GM12892 (cell line): Measurements from ENCODE around the gene B3GNT5.

Experiments
- POLR2A ChIP-seq: IDR thresholded peaks from 2 replicates; pipeline ENCODE4 v1.6.1; 2011; ENCODE audit warnings: low read depth, low read length, control low read depth
- POLR2AphosphoS5 ChIP-seq: IDR thresholded peaks from 2 replicates; pipeline ENCODE4 v1.6.1; 2011; ENCODE audit warnings: low read depth, low read length, control low read depth
- TAF1 ChIP-seq: IDR thresholded peaks from 2 replicates; pipeline ENCODE4 v1.6.1; 2011; ENCODE audit warnings: low read depth, mild to moderate bottlenecking, control low read depth, low read length, borderline replicate concordance

- TF ChIP-seq POLR2A (no peak), TAF1 (no peak), POLR2AphosphoS5 (no peak)
These were observed 7.3 kb downstream of the B3GNT5 start for GRCh38 chr3:183260167-183260904.
